ENCODE results near the gene WDCP.

The WDCP gene

DNA sequence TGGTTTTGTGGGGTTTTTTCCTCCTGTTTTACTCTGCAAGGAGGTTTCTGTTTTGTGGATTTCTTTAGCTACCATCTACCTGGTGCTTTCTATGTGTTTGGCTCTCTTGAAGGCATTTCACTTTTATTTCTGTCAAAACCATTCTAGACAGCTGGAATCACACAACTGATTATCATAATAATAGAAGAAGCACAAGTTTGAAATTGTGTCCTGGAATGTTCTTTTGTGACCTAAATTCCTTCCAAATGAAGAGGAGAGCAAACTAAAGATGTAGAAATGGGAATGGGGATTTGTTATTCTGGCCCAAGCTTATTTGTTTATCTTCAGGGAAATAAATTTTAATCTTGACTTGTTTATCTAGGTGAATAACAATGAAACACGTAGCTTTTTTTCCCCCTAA lies 54.3 kb downstream of the WDCP start:
- DNase-seq (ENCODE audit: low read depth): no peak
- H3K4me3 ChIP-seq (ENCODE audit: control insufficient read depth, low read depth, low read length): no peak overlapping the region
- TF ChIP-seq, protein P1, sequence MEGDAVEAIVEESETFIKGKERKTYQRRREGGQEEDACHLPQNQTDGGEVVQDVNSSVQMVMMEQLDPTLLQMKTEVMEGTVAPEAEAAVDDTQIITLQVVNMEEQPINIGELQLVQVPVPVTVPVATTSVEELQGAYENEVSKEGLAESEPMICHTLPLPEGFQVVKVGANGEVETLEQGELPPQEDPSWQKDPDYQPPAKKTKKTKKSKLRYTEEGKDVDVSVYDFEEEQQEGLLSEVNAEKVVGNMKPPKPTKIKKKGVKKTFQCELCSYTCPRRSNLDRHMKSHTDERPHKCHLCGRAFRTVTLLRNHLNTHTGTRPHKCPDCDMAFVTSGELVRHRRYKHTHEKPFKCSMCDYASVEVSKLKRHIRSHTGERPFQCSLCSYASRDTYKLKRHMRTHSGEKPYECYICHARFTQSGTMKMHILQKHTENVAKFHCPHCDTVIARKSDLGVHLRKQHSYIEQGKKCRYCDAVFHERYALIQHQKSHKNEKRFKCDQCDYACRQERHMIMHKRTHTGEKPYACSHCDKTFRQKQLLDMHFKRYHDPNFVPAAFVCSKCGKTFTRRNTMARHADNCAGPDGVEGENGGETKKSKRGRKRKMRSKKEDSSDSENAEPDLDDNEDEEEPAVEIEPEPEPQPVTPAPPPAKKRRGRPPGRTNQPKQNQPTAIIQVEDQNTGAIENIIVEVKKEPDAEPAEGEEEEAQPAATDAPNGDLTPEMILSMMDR (conservative IDR thresholded peaks at IDR 0.05; ENCODE audit: control insufficient read depth, insufficient read depth, low read depth, low read length): no peak

DNA sequence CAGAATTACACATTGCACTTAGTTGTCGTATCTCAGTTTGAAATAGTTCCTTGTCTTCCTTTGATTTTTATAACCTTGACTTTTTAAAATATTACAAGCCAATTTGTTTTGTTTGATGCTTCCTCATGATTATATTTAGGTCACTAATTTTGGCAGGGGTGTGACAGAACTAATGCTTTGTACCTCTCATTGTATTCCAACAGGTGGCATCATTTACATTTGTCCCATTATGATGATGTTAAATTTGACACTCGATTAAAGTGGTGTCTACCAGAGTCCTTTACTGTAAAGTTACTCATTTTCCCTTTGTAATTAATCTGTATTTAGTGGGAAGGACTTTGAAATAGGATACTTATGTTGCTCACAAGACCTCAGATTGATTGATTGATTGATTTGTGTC lies 58.8 kb downstream of the WDCP start:
- TF ChIP-seq, protein P1 (conservative IDR thresholded peaks at IDR 0.05; ENCODE audit: control insufficient read depth, insufficient read depth, low read depth, low read length): peak; percentile 34
- peak; percentile 30 for DNase-seq (ENCODE audit: low read depth)
- H3K4me3 ChIP-seq (ENCODE audit: control insufficient read depth, low read depth, low read length): no peak overlapping the region

All from fibroblast of mammary gland (primary cell).